RPMI7951 (cell line): ENCODE measurements around the gene B3GAT1. TPM values are rescaled to one million over a fixed set of nuclear protein-coding genes. Genes with fewer than 3 reads are reported as not detected.

Source experiments
- DNase-seq: peaks from one replicate; pipeline ENCODE4 v3.0.0-alpha.2; 2012; ENCODE audit warnings: low read depth
- total RNA-seq: library from RNA; depleted of rRNA; stranded (reverse); fragments of >200 nt; shearing (Covaris generic); gene quantifications from 2 replicates; pipeline ENCODE4 v1.2.3, GENCODE V29; 2014

The B3GAT1 gene
- total RNA-seq, 1 experiment from 2014 or later: not detected

GRCh38 chr11:134391656-134392055, 20.4 kb downstream of the B3GAT1 start:
- no peak for DNase-seq

GRCh38 chr11:134390706-134391569, 21.1 kb downstream of the B3GAT1 start:
- DNase-seq: no peak

DNA sequence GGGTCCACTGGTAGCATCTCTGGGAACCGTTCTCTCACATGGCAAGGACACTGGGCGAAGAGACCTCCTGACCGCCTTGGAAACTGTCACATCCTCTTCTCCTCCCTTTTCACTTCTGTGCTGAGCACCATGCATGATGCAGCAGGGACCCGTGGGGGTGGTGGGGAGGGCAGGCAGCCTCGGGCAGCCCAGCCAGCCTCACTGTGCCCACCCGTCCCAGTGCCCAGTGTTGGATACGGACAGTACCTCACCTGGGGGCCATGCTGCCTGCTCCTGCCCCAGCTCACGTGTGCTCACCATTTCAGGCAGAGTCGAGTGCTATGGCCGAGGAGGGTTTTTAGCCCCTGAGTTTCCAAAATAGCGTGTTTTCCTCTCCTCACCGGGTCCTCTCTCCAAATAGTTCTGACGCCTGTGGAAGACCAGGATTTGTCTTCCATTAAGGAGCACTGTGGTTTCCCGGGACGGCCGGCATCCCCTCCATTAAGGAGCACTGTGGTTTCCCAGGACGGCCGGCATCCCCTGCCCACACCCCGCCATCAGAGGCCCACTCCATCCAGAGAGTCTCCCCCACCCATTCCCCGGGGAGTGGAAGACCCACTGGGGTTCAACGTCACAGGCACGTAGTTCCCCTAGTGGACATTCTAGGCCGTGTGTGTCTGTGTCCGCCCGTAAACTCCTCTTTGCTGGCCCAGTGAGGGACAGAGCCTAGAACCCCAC, 22.4 kb downstream of the B3GAT1 start:
- DNase-seq: no peak

- DNase-seq: no peak
These were observed 23.5 kb downstream of the B3GAT1 start for GRCh38 chr11:134388590-134388989.

DNA sequence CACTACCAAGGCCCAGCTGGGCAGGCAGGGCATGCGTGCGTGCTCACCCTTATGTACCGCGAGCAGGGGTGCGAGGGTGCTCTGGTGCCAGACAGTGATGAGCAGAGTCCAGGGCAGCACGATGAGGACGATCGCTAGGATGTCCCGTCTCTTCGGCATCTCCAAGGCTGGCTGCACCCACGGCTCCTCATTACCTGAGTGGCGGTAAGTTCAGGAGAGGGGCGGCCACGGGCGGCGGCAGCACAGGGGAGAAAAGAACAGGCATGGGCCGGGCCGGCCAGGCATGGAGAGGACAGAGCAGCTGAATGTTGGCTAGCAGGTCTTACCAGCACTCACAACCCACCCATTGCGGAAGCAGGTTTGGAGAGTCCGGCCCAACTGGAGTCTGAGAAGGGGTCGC, 24.5 kb downstream of the B3GAT1 start:
- DNase-seq: no peak

GRCh38 chr11:134386945-134387344, 25.1 kb downstream of the B3GAT1 start:
- DNase-seq: no peak

- DNase-seq: no peak
These were observed 26.1 kb downstream of the B3GAT1 start for GRCh38 chr11:134385774-134386565.

DNA sequence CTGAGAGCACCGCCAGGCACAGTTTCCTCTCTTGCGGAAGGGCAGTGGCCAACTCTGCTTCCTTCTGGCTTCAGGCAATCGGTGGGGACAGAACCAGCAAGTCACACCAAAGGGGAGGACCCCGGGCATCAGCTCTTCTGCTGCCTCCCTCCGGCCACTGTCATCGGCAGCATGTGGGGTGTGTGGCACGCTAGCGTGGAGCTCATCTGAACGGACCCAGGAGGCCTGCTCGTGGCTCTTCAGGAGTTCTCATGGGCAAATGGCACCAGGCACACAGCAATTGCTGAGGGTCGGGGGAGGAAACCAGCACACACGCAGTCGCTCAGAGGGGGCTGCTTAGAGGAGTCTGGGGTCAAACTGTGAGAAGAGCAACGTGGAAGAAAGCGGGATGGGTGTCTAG, 26.9 kb downstream of the B3GAT1 start:
- no peak for DNase-seq

- no peak for DNase-seq
These were observed 27.6 kb downstream of the B3GAT1 start for GRCh38 chr11:134384406-134384805.

DNA sequence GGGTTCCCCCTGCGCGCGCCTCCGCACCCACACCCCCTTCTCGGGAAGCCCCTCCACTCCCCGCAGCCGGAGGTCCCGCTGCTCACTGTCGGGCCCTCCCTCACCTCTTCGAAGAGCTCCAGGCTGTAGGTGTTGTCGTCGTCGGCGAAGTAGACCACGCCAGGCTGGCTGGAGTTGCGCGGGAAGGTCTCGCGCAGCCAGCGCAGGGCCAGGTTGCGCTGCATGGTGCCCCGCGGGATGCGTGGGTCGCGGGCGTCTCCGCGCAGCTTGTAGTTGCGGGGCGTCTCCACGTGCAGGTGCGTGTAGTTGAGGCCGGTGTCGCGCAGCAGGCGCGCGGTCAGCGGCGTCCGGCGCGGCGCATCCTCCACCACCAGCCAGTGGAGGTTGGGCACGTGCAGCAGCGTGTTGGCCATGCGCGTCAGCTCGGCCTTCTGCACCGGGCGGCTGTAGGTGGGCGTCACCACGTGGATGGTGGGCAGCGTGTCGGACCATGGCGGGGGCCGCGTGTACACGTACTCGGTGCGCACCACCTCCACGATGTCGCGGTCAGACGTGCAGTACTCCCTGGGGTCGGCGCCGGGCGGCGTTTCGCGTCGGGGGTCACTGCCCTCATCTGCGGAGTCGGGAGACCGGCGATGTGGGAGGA, 28.3 kb downstream of the B3GAT1 start:
- DNase-seq: no peak

DNA sequence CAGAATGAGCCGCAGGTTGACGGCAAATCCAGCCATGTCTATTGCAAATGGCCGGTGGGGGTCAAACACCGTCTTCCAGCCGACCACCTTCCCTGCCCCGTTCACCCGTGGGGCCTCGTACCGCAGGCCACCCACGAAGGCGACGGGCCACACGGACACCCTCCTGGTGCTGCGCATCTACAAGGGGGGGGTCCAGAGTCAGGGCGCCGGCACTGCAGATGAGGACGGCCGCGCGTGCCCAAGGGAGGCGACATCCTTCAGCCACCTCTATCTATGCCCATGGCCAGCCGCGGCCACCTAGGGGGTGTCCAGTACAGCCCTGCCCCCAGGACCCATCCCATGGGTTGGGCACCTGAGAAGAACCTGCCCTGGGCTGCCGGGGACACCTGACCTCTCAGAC, 29.2 kb downstream of the B3GAT1 start:
- no peak for DNase-seq

DNA sequence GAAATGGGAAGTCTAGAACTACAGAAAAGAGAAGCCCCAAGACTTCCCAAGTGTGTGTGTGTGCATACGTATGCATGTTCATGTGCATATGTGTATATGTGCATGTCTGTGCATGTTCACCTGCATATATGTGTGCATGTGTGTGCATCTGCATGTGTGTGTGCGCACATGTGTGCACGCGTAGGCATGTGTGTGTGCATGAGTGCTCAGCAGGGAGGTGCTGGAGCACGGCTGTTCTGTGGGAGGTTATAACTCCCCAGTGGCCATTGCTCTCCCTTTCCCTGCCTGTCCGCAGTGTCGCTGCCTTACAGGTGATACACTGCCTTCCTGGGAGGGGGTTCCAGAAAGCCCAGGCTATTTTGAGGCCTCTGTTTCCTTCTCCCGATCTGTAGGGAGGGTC, 29.8 kb downstream of the B3GAT1 start:
- DNase-seq: no peak

- no peak for DNase-seq
These were observed 31.3 kb downstream of the B3GAT1 start for GRCh38 chr11:134380785-134381184.

DNA sequence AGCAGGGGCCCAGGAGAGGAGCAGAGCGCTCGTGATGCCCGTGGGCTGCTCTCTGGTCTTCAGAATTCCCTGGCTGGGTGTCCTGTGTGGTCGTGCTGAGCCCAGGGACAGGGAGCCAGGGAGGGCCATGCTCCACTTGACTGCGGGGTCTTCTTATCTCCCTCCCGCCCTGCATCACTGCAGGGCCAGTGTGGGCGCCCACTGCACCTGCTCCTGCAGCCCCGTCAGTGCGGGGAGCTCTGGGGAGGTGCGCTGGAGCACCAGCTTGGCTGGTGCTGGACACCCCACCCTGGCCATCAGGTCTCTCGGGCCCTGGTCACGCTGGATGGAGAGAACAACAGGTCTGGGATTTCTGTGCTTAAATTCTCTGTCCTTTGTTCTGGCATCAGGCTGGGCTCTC, 31.8 kb downstream of the B3GAT1 start:
- DNase-seq: no peak

- no peak for DNase-seq
These were observed 32.8 kb downstream of the B3GAT1 start for GRCh38 chr11:134379241-134379640.

GRCh38 chr11:134377876-134378275, 34.2 kb downstream of the B3GAT1 start:
- DNase-seq: no peak

DNA sequence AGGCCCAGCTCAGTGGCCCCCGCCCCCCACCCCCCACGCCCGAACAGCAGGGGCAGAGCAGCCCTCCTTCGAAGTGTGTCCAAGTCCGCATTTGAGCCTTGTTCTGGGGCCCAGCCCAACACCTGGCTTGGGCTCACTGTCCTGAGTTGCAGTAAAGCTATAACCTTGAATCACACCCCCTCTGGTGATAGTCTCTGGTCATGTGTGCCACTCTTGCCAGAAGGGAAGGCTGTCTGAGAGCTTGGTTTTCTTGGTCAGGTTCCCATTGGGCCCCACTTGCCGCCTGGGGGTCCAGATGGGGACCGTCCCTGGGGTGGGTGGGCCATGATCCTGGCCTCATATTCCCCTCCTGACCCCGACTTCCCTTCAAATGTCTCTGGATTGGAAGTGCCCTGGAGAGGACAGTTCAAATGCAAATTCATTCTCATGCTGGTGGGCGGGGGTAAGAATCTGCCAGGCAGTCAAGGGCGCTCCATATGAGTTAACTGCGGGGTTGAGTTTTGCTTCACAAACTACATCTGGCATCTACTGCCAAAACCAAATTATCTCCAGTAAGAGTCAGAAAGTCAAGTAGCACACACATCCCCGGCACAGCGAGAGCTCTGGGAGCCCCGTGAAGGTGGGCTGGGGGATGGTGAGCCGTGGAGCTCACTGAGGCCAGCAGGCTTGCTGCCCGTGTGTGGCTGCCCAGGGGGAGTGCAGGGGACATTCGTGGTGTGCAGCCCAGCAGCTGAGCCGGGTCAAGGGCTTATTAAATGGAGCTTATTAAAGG, 35.7 kb downstream of the B3GAT1 start:
- no peak for DNase-seq

- DNase-seq: no peak
These were observed 37.0 kb downstream of the B3GAT1 start for GRCh38 chr11:134374891-134375550.

DNA sequence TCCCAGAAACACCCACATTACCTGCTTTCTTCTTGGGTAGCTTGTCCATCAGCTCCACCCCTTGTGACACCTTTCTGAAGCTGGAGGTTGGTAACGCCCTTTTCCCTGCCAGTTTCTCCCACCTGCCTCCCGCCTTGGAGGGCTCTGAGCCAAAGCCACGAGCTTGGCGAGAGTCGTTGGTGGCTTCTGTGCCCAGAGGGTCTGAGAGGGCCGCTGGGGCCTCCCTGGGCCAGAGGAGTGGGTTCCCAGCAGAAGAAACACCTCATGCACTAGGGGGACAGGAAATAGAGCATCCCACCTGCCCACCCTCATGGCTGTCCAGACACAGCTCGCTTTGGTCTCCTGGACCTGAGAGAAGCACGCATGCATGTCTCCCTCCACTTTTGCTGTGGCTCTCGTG, 37.9 kb downstream of the B3GAT1 start:
- no peak for DNase-seq

GRCh38 chr11:134373591-134374052, 38.4 kb downstream of the B3GAT1 start:
- no peak for DNase-seq
